Endodermal cell (in vitro differentiated cells): ENCODE data around the gene BTG4. TPM values are rescaled to one million over a fixed set of nuclear protein-coding genes. Genes with fewer than 3 reads are reported as not detected.

Experiments used
- DNase-seq: peaks from one replicate; pipeline ENCODE4 v3.0.0-alpha.2; 2017
- H3K27ac ChIP-seq: 2 replicates; pipeline ENCODE4 v1.5.1; 2013; ENCODE audit warnings: mild to moderate bottlenecking, low read depth, low read length, moderate library complexity
- H3K27me3 ChIP-seq: 2 replicates; pipeline ENCODE4 v1.6.1; 2013; ENCODE audit warnings: mild to moderate bottlenecking, low read length, moderate library complexity; ENCODE audit not compliant: insufficient read depth, control insufficient read depth, poor library complexity, severe bottlenecking
- H3K36me3 ChIP-seq: 2 replicates; pipeline ENCODE4 v1.7.0; 2013; ENCODE audit warnings: mild to moderate bottlenecking, low read length, moderate library complexity; ENCODE audit not compliant: control insufficient read depth, insufficient read depth
- H3K4me1 ChIP-seq: one replicate; pipeline ENCODE4 v1.7.0; 2013; ENCODE audit warnings: low read length; ENCODE audit not compliant: control insufficient read depth, insufficient read depth
- H3K4me3 ChIP-seq: 2 replicates; pipeline ENCODE4 v1.5.1; 2013; ENCODE audit warnings: mild to moderate bottlenecking, low read length, moderate library complexity
- H3K9ac ChIP-seq: 2 replicates; pipeline ENCODE4 v1.6.1; 2013; ENCODE audit warnings: mild to moderate bottlenecking, low read length, moderate library complexity; ENCODE audit not compliant: poor library complexity, severe bottlenecking; ENCODE audit errors: extremely low read depth
- H3K9me3 ChIP-seq: 2 replicates; pipeline ENCODE4 v1.6.1; 2013; ENCODE audit warnings: mild to moderate bottlenecking, low read length, moderate library complexity; ENCODE audit not compliant: control insufficient read depth
- H3K27ac Mint-ChIP-seq: 2 replicates; pipeline ENCODE4 v1.8.0; 2020; ENCODE audit warnings: mixed read lengths
- H3K27me3 Mint-ChIP-seq: 2 replicates; pipeline ENCODE4 v1.8.0; 2021; ENCODE audit warnings: mild to moderate bottlenecking, mixed read lengths; ENCODE audit not compliant: insufficient read depth
- H3K36me3 Mint-ChIP-seq: 2 replicates; pipeline ENCODE4 v1.8.0; 2020; ENCODE audit warnings: low read depth, mixed read lengths
- H3K4me1 Mint-ChIP-seq: 2 replicates; pipeline ENCODE4 v1.8.0; 2020; ENCODE audit warnings: mixed read lengths
- H3K4me3 Mint-ChIP-seq: 2 replicates; pipeline ENCODE4 v1.8.0; 2020; ENCODE audit warnings: mild to moderate bottlenecking, moderate library complexity, mixed read lengths
- H3K9me3 Mint-ChIP-seq: 2 replicates; pipeline ENCODE4 v1.8.0; 2020; ENCODE audit warnings: mild to moderate bottlenecking, mixed read lengths
- CTCF ChIP-seq: fragments of 200-600 bp; sonication (generic); conservative IDR thresholded peaks from 2 replicates; pipeline ENCODE4 v1.5.0; 2021; ENCODE audit warnings: antibody characterized with exemption, mild to moderate bottlenecking
- WGBS, 2 experiments: methylation state at CpG; one replicate each; pipeline versions ENCODE4 v1.1.5 to v1.1.7; 2013; ENCODE audit warnings: missing lambda C conversion rate in 2 of 2, mixed read lengths in 1 of 2; ENCODE audit not compliant: insufficient coverage in 1 of 2, insufficient read length in 1 of 2; 5-methylcytosine and 5-hydroxymethylcytosine counted together
- total RNA-seq, 2 donors: library from RNA; stranded (reverse); fragmentation: NEBNext Ultra II Directional in 1 of 2; extraction: Animal tissue kit (Norgen Biotek cat#: 25700) in 1 of 2; gene quantifications; 2 replicates in 1 of 2; 3 replicates in 1 of 2; pipeline ENCODE4 v1.2.1, GENCODE V29; 2021

Gene BTG4
- total RNA-seq, 2 donors from 2014 or later: not detected

GRCh38 chr11:111549869-111550203 lies 37.6 kb upstream of the BTG4 start:
- Histone ChIP-seq H3K27ac (no peak overlapping the region), H3K27me3 (peaks cover 31% of the 10 kb centered on the region), H3K36me3 (no peaks in the 10 kb centered on the region), H3K9ac (no peak overlapping the region), H3K9me3 (no peaks in the 10 kb centered on the region), H3K4me3 (no peak overlapping the region), H3K4me1 (no peaks in the 10 kb centered on the region)
- 85% methylated on average over 3 of the region's 3 CpGs for WGBS, 2 experiments
- peaks cover 3% of the 10 kb centered on the region for H3K4me1 Mint-ChIP-seq
- no peak overlapping the region for H3K4me3 Mint-ChIP-seq
- no peak for DNase-seq
- H3K27ac Mint-ChIP-seq: no peak overlapping the region
- H3K27me3 Mint-ChIP-seq: peaks cover 33% of the 10 kb centered on the region
- TF ChIP-seq CTCF: no peak
- no peaks in the 10 kb centered on the region for H3K36me3 Mint-ChIP-seq
- H3K9me3 Mint-ChIP-seq: no peaks in the 10 kb centered on the region

GRCh38 chr11:111549196-111549868 lies 37.1 kb upstream of the BTG4 start:
- no peaks in the 10 kb centered on the region for H3K4me1 ChIP-seq
- no peak overlapping the region for H3K27ac ChIP-seq
- no peak for TF ChIP-seq CTCF
- H3K9me3 Mint-ChIP-seq: no peaks in the 10 kb centered on the region
- WGBS, 2 experiments: 77 to 92% methylated on average over 5 to 11 of the region's 11 CpGs
- no peak overlapping the region for H3K27ac Mint-ChIP-seq
- no peaks in the 10 kb centered on the region for H3K9me3 ChIP-seq
- DNase-seq: no peak
- no peaks in the 10 kb centered on the region for H3K36me3 ChIP-seq
- H3K4me3 ChIP-seq: no peak overlapping the region
- peaks cover 36% of the 10 kb centered on the region for H3K27me3 Mint-ChIP-seq
- H3K36me3 Mint-ChIP-seq: no peaks in the 10 kb centered on the region
- no peak overlapping the region for H3K4me3 Mint-ChIP-seq
- peaks cover 3% of the 10 kb centered on the region for H3K4me1 Mint-ChIP-seq
- no peak overlapping the region for H3K9ac ChIP-seq
- peaks cover 34% of the 10 kb centered on the region for H3K27me3 ChIP-seq

- Mint-ChIP-seq H3K4me3 (no peak overlapping the region), H3K27me3 (peaks cover 44% of the 10 kb centered on the region), H3K9me3 (no peaks in the 10 kb centered on the region), H3K4me1 (peaks cover 3% of the 10 kb centered on the region), H3K36me3 (no peaks in the 10 kb centered on the region), H3K27ac (no peak overlapping the region)
- H3K36me3 ChIP-seq: no peaks in the 10 kb centered on the region
- no peak overlapping the region for H3K4me3 ChIP-seq
- DNase-seq: no peak
- no peaks in the 10 kb centered on the region for H3K9me3 ChIP-seq
- no peak overlapping the region for H3K27ac ChIP-seq
- H3K27me3 ChIP-seq: peaks cover 42% of the 10 kb centered on the region
- H3K4me1 ChIP-seq: no peaks in the 10 kb centered on the region
- no peak for TF ChIP-seq CTCF
- WGBS, 2 experiments: 80 to 88% methylated on average over 1 to 2 of the region's 2 CpGs
- no peak overlapping the region for H3K9ac ChIP-seq
Measured at GRCh38 chr11:111548525-111548924, 36.3 kb upstream of the BTG4 start.
